Breast epithelium (tissue), 3 donors: ENCODE data around the gene NOS2.

Experiments used
- POLR2A ChIP-seq: fragments of 450-650 bp; IDR thresholded peaks from one replicate; pipeline ENCODE4 v1.6.1; 2016; ENCODE audit warnings: antibody characterized with exemption, mild to moderate bottlenecking, moderate library complexity
- TF ChIP-seq, protein P1 (sequence below), 3 donors: fragments of 450-650 bp; IDR thresholded peaks; one replicate each; pipeline ENCODE4 v1.5.1; 2016 to 2017; ENCODE audit warnings: antibody characterized with exemption in 3 of 3, mild to moderate bottlenecking in 3 of 3, moderate library complexity in 3 of 3

DNA sequence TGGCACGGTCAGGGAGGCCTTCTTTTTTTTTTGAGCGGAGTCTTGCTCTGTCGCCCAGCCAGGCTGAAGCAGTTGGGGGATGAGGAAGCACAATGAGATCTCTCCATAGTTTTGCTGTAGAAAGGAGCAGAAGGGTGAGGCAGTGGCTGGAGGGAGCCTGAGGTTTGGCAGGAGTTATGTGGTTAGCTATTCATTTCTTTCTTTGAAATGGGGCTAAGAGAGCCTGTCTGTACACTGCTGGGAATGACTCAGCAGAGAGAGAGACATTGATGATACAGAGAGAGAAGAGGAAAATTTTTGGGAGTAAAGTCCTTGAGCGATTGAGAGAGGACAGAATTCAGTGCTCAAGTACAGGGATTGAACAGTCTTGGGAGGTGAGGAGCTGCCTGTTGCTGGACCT is 22.1 kb downstream of the NOS2 start:
- TF ChIP-seq, protein P1, sequence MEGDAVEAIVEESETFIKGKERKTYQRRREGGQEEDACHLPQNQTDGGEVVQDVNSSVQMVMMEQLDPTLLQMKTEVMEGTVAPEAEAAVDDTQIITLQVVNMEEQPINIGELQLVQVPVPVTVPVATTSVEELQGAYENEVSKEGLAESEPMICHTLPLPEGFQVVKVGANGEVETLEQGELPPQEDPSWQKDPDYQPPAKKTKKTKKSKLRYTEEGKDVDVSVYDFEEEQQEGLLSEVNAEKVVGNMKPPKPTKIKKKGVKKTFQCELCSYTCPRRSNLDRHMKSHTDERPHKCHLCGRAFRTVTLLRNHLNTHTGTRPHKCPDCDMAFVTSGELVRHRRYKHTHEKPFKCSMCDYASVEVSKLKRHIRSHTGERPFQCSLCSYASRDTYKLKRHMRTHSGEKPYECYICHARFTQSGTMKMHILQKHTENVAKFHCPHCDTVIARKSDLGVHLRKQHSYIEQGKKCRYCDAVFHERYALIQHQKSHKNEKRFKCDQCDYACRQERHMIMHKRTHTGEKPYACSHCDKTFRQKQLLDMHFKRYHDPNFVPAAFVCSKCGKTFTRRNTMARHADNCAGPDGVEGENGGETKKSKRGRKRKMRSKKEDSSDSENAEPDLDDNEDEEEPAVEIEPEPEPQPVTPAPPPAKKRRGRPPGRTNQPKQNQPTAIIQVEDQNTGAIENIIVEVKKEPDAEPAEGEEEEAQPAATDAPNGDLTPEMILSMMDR (IDR thresholded peaks at IDR 0.05) = no peak
- no peak for TF ChIP-seq POLR2A
